Body of pancreas (tissue), 4 donors: ENCODE results near the gene AQP12B.

Experiments
- POLR2A ChIP-seq, 3 donors: fragments of 450-650 bp; IDR thresholded peaks; one replicate each; pipeline ENCODE4 v1.6.1; 2016; ENCODE audit warnings: antibody characterized with exemption in 3 of 3, mild to moderate bottlenecking in 2 of 3
- TF ChIP-seq, protein P1 (sequence below), 7 experiments: fragments of 450-650 bp in 4 of 7; fragments of 200-600 bp in 3 of 7; sonication (generic) in 3 of 7; IDR thresholded peaks; one replicate each; pipeline ENCODE4 v1.5.1; 2016 to 2019; ENCODE audit warnings: antibody characterized with exemption in 7 of 7

DNA sequence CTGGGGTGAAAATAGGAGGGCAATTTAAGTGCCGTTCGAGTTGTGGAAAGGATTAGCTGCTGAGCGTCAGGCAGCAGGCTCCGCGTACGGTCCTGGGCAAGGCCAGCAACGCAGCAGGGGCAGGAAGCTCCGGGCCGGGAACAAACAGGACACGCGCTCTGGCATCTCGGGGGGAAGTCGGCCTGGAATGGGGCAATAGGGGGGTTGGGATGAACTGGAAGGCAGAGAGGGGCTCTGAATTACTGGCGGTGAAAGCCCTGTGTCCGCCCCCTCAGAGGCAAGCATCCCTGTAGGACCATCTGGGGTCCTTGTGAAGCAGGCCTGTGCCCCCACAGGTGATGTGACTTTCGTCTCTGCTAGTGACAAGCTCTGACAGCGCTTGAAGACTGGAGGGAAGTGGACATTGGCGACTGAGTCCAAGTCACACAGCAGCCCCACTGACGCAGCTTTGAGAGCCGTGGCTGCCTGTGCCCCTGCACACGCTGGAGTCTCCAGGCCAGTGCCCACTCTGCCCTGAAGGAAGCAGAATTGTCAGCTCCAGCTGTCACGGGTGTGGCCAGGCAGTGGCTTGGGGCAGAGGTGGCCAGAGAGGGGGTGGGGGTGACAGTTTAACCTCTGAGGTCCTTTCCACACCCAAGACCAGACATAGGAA, 35.1 kb downstream of the AQP12B start:
- TF ChIP-seq, protein P1, sequence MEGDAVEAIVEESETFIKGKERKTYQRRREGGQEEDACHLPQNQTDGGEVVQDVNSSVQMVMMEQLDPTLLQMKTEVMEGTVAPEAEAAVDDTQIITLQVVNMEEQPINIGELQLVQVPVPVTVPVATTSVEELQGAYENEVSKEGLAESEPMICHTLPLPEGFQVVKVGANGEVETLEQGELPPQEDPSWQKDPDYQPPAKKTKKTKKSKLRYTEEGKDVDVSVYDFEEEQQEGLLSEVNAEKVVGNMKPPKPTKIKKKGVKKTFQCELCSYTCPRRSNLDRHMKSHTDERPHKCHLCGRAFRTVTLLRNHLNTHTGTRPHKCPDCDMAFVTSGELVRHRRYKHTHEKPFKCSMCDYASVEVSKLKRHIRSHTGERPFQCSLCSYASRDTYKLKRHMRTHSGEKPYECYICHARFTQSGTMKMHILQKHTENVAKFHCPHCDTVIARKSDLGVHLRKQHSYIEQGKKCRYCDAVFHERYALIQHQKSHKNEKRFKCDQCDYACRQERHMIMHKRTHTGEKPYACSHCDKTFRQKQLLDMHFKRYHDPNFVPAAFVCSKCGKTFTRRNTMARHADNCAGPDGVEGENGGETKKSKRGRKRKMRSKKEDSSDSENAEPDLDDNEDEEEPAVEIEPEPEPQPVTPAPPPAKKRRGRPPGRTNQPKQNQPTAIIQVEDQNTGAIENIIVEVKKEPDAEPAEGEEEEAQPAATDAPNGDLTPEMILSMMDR (IDR thresholded peaks at IDR 0.05), result no peak
- no peak for TF ChIP-seq POLR2A (IDR thresholded peaks at IDR 0.05)
